Stimulated activated CD4-positive, alpha-beta T cell treated with anti-CD3 and anti-CD28 coated beads, Interleukin-4, amount 100 ng/mL, for 4 hours (primary cell): Measurements from ENCODE around the gene ASIP.

ENCODE experiments used
- DNase-seq, 2 experiments: peaks; one replicate each; pipeline ENCODE4 v3.0.0-alpha.2; 2020

The ASIP gene

GRCh38 chr20:34312544-34313217 lies 71.5 kb downstream of the ASIP start:
- DNase-seq: peak; percentile 78

GRCh38 chr20:34315236-34315635 lies 74.0 kb downstream of the ASIP start:
- no peak for DNase-seq

GRCh38 chr20:34316196-34316814 lies 75.1 kb downstream of the ASIP start:
- no peak for DNase-seq
